B cell (primary cell): ENCODE measurements around the gene BCKDHA. TPM values are rescaled to one million over a fixed set of nuclear protein-coding genes. Genes with fewer than 3 reads are reported as not detected.
A peak's percentile ranks its signal among the peaks of the same experiment; 100 is the strongest.

ENCODE experiments used
- ATAC-seq: fragments of 200-7000 bp; cut with Tn5 transposase; one replicate; pipeline ENCODE4 v1.10.0; 2021; ENCODE audit warnings: low read depth, mild to moderate bottlenecking, moderate number of reproducible peaks, moderate library complexity
- CTCF ChIA-PET: fragments of 350-600 bp; sonication (Branson Sonifier 250); formaldehyde crosslinking; loops from one replicate; lab custom pipeline; 2021; ENCODE audit warnings: antibody characterized with exemption, inconsistent platforms; lab: Charles Lee
- POLR2A ChIA-PET: fragments of 350-600 bp; sonication (Branson Sonifier 250); formaldehyde crosslinking; loops from one replicate; lab custom pipeline; 2021; ENCODE audit warnings: antibody characterized with exemption; lab: Charles Lee
- DNase-seq: peaks from one replicate; pipeline ENCODE4 v3.0.0; 2013
- H2AFZ ChIP-seq: 2 replicates; pipeline ENCODE4 v1.6.1; 2012; ENCODE audit warnings: mild to moderate bottlenecking, low read depth, low read length; ENCODE audit not compliant: insufficient read depth, poor library complexity, severe bottlenecking
- H3K27ac ChIP-seq, 2 donors: 1 replicate in 1 of 2; 2 replicates in 1 of 2; pipeline ENCODE4 v1.5.1; 2012 to 2013; ENCODE audit warnings: low read length in 2 of 2, mild to moderate bottlenecking in 2 of 2, moderate library complexity in 1 of 2
- H3K27me3 ChIP-seq, 4 experiments: fragments of 200-600 bp in 1 of 4; sonication (generic) in 1 of 4; replicated peaks in 1 of 4; 1 replicate in 2 of 4; 2 replicates in 2 of 4; pipeline versions ENCODE4 v1.6.1 to v1.7.0; 2013 to 2016; ENCODE audit warnings: low read length in 3 of 4, mild to moderate bottlenecking in 2 of 4, mixed read lengths in 1 of 4, moderate library complexity in 1 of 4; ENCODE audit not compliant: insufficient read depth in 4 of 4, control insufficient read depth in 3 of 4; ENCODE audit errors: control extremely low read depth in 1 of 4
- H3K36me3 ChIP-seq, 2 experiments: replicated peaks in 1 of 2; 1 replicate in 1 of 2; 2 replicates in 1 of 2; pipeline versions ENCODE4 v1.6.1 to v1.7.1; 2013; ENCODE audit warnings: low read length in 1 of 2; ENCODE audit not compliant: insufficient read depth in 2 of 2, control insufficient read depth in 1 of 2; ENCODE audit errors: control extremely low read depth in 1 of 2, extremely low read depth in 1 of 2
- H3K4me1 ChIP-seq, 2 donors: fragments of 200-600 bp in 1 of 2; sonication (generic) in 1 of 2; 1 replicate in 1 of 2; 2 replicates in 1 of 2; pipeline versions ENCODE4 v1.5.1 to v1.6.1; 2013 to 2017; ENCODE audit warnings: low read length in 2 of 2; ENCODE audit not compliant: control insufficient read depth in 2 of 2, insufficient read depth in 2 of 2
- H3K4me2 ChIP-seq: replicated peaks from 2 replicates; pipeline ENCODE3; 2012; ENCODE audit warnings: mild to moderate bottlenecking, low read depth, low read length; ENCODE audit not compliant: poor library complexity, severe bottlenecking
- H3K4me3 ChIP-seq, 5 experiments: fragments of 200-600 bp in 1 of 5; sonication (generic) in 1 of 5; 1 replicate in 3 of 5; 2 replicates in 2 of 5; pipeline versions ENCODE4 v1.5.1 to v1.7.0; 2011 to 2016; ENCODE audit warnings: low read length in 4 of 5, mild to moderate bottlenecking in 4 of 5, low read depth in 2 of 5, control low read depth in 1 of 5, moderate library complexity in 1 of 5; ENCODE audit not compliant: insufficient read depth in 1 of 5; ENCODE audit errors: control extremely low read depth in 1 of 5, extremely low read depth in 1 of 5
- H3K79me2 ChIP-seq: fragments of 200-600 bp; sonication (generic); one replicate; pipeline ENCODE4 v1.6.0; 2016; ENCODE audit warnings: low read length; ENCODE audit not compliant: control insufficient read depth, insufficient read depth
- H3K9ac ChIP-seq: fragments of 200-600 bp; sonication (generic); 2 replicates; pipeline ENCODE4 v1.6.1; 2017; ENCODE audit warnings: mild to moderate bottlenecking, low read length, moderate library complexity
- H3K9me3 ChIP-seq, 3 donors: one replicate each; pipeline versions ENCODE4 v1.6.1 to v1.7.1; 2013; ENCODE audit warnings: low read length in 2 of 3; ENCODE audit not compliant: control insufficient read depth in 2 of 3, insufficient read depth in 1 of 3; ENCODE audit errors: control extremely low read depth in 1 of 3
- H4K20me1 ChIP-seq: 2 replicates; pipeline ENCODE4 v1.6.0; 2012; ENCODE audit warnings: mild to moderate bottlenecking, low read length; ENCODE audit not compliant: insufficient read depth, control insufficient read depth, poor library complexity, severe bottlenecking
- H3K27ac Mint-ChIP-seq: one replicate; pipeline ENCODE4 v1.8.0; 2021; ENCODE audit warnings: mixed read lengths
- H3K27me3 Mint-ChIP-seq: one replicate; pipeline ENCODE4 v1.8.0; 2021; ENCODE audit warnings: mixed read lengths
- H3K4me1 Mint-ChIP-seq: one replicate; pipeline ENCODE4 v1.8.0; 2021; ENCODE audit warnings: mixed read lengths
- H3K4me3 Mint-ChIP-seq: one replicate; pipeline ENCODE4 v1.8.0; 2021; ENCODE audit warnings: mixed read lengths
- H3K9me3 Mint-ChIP-seq: one replicate; pipeline ENCODE4 v1.8.0; 2022; ENCODE audit warnings: mixed read lengths; ENCODE audit not compliant: insufficient read depth
- CTCF ChIP-seq: fragments of 200-600 bp; IDR thresholded peaks from one replicate; pipeline ENCODE4 v1.8.0; 2022; ENCODE audit warnings: antibody characterized with exemption, mild to moderate bottlenecking
- EZH2 ChIP-seq: IDR thresholded peaks from 2 replicates; pipeline ENCODE4 v1.6.1; 2012; ENCODE audit warnings: borderline replicate concordance, low read depth, mild to moderate bottlenecking, moderate library complexity, low read length; ENCODE audit not compliant: insufficient read depth, poor library complexity, severe bottlenecking
- WGBS: methylation state at CpG from one replicate; pipeline ENCODE4 v1.1.5; 2013; ENCODE audit warnings: missing lambda C conversion rate; ENCODE audit not compliant: insufficient coverage; 5-methylcytosine and 5-hydroxymethylcytosine counted together
- intact Hi-C: fragments of 100-400 bp; cut with micrococcal nuclease; formaldehyde crosslinking; loops from one replicate; pipeline ENCODE4 v1.10.0; 2022
- polyA plus RNA-seq: library from polyadenylated mRNA; depleted of rRNA; stranded (reverse); fragments of >200 nt; gene quantifications from 2 replicates; pipeline ENCODE4 v1.2.3, GENCODE V29; 2012
- total RNA-seq, 2 donors: library from RNA; stranded (reverse); fragments of 120-200 nt in 1 of 2; gene quantifications; 1 replicate in 1 of 2; 2 replicates in 1 of 2; pipeline versions ENCODE4 v1.2.3 to v1.2.4, GENCODE V29; 2013 to 2022

Gene BCKDHA
- total and polyA plus RNA-seq, 2 donors (not counting 1 experiment from before 2014, with no cell fraction given), result 20.6 to 39.7 TPM

DNA sequence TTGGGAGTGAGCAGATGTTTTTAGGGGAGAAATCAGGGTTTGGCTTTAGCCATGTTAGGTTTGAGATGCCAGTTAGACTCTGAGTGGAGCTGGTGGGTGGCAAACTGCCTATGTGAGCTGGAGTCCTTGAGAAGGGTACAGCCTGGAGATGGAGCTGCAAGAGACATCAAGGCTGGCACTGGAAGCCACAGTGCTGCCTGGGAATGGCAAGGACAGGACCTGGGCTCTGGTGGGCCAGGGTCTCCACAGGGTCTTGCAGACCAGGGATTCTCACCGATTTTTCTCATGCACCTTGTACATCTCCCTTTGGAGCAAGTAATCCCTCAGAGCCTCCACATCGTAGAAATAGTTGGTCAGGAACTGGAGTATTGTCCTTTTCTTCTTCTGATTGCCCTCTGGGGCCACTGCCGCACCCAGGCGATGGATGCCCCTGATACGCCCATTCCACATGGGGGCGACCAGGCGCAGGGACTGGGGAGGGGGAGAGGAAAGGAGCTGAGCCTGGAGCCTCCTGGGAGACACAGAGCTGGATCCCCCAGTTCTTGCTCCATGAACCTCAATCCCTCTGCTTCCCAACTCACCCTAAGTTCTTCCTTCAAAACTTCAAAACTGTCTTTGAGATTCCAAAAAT, 40.4 kb downstream of the BCKDHA start:
- Histone ChIP-seq H3K27me3 (no peaks in the 10 kb centered on the region), H3K9ac (no peak overlapping the region), H3K79me2 (peaks cover 12% of the 10 kb centered on the region), H3K27ac (no peak overlapping the region), H3K9me3 (no peaks in the 10 kb centered on the region), H3K4me3 (no peak overlapping the region), H3K36me3 (peaks cover 0 to 20% of the 10 kb centered on the region in 2 experiments), H2AFZ (no peak overlapping the region), H3K4me2 (no peak overlapping the region), H4K20me1 (no peaks in the 10 kb centered on the region), H3K4me1 (peaks cover 8 to 14% of the 10 kb centered on the region in 2 donors)
- peaks cover 15% of the 10 kb centered on the region for H3K4me1 Mint-ChIP-seq
- WGBS, result 90% methylated on average over 4 of the region's 7 CpGs
- H3K9me3 Mint-ChIP-seq, result no peaks in the 10 kb centered on the region
- TF ChIP-seq EZH2, result no peak
- TF ChIP-seq CTCF, result no peak
- ChIA-PET CTCF (interaction anchor here (1.5 to 3.8 kb wide), 4 partner anchors 11 to 132 kb away, joined by 4 to 31 read pairs (median 8); no protein-coding TSS in a partner anchor), POLR2A (interaction anchor here (1.3 kb wide), 1 partner anchor 82 kb away, joined by 3 read pairs; no protein-coding TSS in a partner anchor)
- H3K4me3 Mint-ChIP-seq, result peak overlapping the region; percentile 73
- intact Hi-C loops, result no loop called here
- H3K27me3 Mint-ChIP-seq, result no peaks in the 10 kb centered on the region
- H3K27ac Mint-ChIP-seq, result peak overlapping the region; percentile 10
- no peak for ATAC-seq
- DNase-seq, result no peak
